T1000 (cell line): ENCODE measurements around the gene DENND1A.

Experiments used
- DNase-seq: peaks from one replicate; lab custom pipeline; 2025; ENCODE audit warnings: mixed read lengths; lab: John Stamatoyannopoulos, UW

DENND1A gene

DNA sequence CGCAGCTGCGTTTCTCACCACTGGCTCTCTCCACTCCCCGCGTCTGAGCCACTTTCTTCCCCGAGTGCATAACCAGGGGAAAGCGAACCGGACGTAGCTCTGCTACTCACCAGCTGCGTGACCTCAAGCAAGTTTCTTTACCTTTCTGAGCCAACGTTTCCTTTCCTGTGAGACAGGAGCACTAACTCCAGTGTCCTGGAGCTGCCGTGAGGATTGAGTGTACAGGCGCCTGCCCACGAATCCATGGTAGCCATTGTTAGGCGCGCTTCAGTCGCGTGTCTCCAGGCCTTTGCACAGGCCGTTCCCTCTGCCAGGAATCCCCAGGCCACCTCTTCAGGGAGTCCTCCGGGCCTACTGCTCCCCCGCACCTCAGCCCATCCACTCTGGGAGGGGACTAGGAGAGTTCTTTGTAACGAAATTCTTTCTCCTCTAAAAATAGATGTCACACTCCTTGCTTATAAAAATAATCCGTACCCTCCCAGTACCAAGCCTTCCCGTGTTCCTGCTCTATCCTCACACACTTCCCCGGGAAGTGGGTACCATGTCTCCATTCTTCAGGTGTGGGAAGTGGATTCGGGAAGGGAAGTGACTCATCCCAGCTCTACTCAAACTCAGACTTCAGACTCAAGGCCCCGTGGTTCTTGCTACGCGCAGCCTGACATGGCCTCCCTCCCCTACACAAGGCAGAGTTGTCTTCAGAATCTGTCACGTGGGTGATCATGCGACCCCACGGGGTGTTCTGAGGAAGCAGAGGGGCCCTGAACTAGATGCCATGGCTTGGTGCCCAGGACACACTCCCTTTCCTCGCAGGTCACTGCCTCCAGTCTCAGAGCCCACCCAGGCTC is 590.0 kb downstream of the DENND1A start:
- no peak for DNase-seq

DNA sequence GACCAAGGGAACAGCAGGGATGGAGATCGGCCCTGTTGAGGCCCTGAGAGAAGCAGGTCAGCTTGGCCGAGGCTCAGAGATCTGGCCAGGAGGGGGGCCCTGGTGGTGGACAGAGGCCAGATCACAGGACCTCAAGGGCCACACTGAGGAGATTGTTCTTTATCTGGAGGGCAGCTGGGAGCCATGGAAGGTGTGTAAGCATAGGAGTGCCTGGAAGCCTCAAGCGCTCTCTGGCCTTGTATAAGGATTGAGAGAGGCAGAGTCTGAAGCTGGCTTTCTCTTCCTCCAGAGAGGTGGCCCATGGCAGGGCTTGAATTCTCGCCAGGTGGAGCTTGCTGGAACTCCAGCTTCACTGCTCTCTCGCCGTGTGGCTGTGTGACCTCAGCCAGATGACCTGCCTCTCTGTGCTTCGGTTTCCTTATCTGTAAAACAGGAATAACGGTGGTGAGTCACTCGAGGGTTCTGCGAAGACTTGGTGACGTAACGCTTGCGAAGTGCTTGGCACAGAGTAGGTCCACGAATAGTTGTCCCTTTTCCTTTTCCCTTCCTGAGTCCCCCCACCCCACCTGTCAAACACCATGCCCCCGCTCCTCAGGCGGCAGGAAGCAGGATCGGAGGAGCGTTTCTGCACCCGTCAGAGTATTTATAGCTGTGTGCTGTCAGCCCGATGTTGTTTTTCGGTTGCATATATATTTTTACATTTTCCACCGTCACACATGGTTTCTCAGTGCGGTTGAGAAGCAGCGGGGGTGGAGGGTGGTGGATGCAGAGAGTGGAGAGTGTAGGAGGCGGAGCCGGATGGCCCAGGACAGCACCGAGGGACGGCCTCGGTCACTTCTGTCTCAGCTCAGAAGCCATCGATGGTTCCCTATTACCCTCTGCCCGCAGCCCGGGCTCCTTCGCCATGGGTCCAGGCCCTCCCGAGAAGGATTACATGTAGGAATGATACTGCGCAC is 590.9 kb downstream of the DENND1A start:
- no peak for DNase-seq

DNA sequence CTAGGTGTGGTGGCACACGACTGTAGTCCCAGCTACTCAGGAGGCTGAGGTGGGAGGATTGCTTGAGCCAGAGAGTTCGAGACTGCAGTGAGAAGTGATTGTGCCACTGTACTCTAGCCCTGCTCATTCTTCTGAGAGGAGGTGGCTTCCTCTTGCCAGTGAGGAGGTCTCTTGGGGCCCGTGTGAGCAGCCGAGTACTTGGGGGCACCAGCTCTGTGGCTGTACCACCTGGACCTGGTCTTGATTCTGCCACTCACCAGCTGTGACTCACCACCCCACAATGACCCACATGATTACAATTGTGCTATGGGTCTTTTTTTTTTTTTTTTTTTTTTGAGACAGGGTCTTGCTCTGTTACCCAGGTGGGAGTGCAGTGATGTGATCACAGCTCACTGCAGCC is 592.0 kb downstream of the DENND1A start:
- DNase-seq: no peak

- no peak for DNase-seq
Observed at GRCh38 chr9:123336959-123337358, 593.0 kb downstream of the DENND1A start.

GRCh38 chr9:123336449-123336848 is 593.5 kb downstream of the DENND1A start:
- DNase-seq: no peak

DNA sequence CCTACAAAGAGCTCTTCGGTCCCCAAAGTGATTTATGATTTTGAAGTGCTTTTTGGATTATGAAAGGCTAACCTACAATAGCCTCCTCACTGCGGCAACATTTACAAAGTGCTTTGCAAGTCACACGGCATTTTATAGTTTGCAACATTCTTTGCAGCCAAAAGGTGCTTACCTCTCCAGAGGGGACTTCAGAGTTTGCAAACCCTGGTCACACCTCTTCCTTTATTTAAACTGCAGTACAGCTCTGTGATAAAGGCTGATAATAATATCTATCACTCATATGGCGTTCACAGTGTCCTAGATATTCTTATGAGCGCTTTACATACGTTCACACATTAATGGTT is 594.0 kb downstream of the DENND1A start:
- DNase-seq: no peak

DNA sequence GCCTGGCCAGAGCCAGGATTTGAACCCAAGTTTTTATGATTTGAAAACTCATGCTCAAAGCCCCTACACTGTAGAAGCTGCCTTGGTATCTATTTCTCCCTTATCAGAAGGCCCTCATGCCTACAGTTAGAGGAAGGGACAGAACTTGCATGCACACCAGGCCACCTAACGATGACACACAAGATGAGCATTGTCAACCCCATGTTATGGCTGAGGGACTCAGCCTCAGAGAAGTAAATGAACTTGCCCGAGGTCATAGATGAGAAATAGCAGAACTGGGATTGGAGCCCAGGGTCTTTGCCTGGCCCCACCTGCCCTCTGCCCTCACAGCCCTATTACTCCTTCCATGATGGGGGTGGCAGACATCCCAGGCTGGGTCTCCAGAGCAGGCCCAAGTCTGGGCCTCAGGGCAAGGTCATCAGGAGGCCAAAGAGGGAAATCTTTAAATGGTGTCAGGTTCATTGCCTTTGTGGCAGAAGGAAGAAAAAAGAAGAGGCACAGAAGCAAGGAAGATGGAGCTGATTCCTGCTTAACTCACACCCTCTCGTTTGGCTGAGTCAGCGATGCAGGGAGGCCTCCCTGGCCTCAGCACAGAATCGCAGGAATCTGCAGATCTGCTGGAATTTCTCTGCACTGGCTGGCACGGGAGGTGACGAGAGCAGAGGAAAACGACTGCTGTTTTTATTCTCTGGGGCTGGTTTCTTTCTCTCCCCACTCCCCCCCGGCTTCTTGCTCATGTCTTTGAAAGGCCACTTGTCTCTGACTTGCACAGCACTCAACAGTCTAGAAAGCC is 594.5 kb downstream of the DENND1A start:
- peak; percentile 26 for DNase-seq

- DNase-seq: no peak
Observed at GRCh38 chr9:123334639-123335038, 595.3 kb downstream of the DENND1A start.

GRCh38 chr9:123333058-123333669 is 596.8 kb downstream of the DENND1A start:
- peak; percentile 37 for DNase-seq

GRCh38 chr9:123331346-123332060 is 598.4 kb downstream of the DENND1A start:
- no peak for DNase-seq
